IPS-18a (cell line): ENCODE data around the gene TASL.
"Not testable (repeated sequence)": the region's sequence is repeated elsewhere in the genome, so short reads cannot be mapped to it uniquely, and the experiment has no call there.

Experiments
- H3K27ac ChIP-seq: one replicate; pipeline ENCODE4 v1.5.1; 2013; ENCODE audit warnings: low read length
- H3K27me3 ChIP-seq: one replicate; pipeline ENCODE4 v1.6.1; 2013; ENCODE audit warnings: mild to moderate bottlenecking, low read length; ENCODE audit not compliant: control insufficient read depth, insufficient read depth
- H3K36me3 ChIP-seq: one replicate; pipeline ENCODE4 v1.6.1; 2013; ENCODE audit warnings: low read depth, low read length; ENCODE audit not compliant: control insufficient read depth
- H3K4me1 ChIP-seq: one replicate; pipeline ENCODE4 v1.6.1; 2013; ENCODE audit warnings: low read depth, low read length; ENCODE audit not compliant: control insufficient read depth
- H3K4me3 ChIP-seq: one replicate; pipeline ENCODE4 v1.5.1; 2013; ENCODE audit warnings: low read length
- H3K9ac ChIP-seq: one replicate; pipeline ENCODE4 v1.6.1; 2013; ENCODE audit warnings: mild to moderate bottlenecking, low read length, moderate library complexity
- H3K9me3 ChIP-seq: one replicate; pipeline ENCODE4 v1.6.1; 2013; ENCODE audit warnings: low read depth, low read length; ENCODE audit not compliant: control insufficient read depth

The TASL gene

DNA sequence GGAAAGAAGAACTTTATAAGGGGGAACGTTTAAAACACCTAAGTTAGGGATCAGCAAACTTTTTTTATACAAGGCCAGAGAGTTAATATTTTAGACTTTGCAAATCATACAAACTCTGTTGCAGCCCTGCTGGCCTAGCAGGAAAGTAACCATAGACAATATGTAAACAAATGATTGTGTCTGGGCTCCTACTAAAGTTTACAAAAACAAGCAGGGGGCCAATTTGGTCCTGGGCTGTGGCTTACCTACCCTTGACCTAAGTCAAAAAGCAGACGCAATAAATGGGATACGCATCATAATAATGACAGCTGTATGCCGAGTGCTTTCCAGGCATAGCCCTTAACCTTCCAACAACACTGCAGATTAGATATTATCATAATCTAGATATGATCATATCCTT, 4.9 kb downstream of the TASL start:
- H3K36me3 ChIP-seq: no peaks in the 10 kb centered on the region
- H3K27ac ChIP-seq: no peak overlapping the region

DNA sequence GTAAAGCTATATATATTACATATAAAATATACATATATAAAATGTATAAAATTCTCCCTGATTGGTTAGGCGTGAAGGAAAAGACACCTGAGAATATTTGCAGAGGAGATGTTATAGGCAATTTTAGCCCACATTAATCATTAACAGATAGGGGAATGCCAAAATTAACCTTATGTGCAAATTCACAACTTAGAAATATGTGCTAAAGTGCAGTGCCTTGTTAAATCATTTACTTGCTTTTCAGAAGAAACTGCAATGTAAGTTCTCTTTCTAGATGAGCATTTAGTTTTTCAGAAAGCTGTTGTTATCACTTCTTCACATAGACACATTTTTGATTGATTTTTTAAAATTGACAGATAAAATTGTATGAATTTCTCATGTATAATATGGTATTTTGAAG, 5.6 kb downstream of the TASL start:
- no peak overlapping the region for H3K27ac ChIP-seq
- H3K9ac ChIP-seq: no peak overlapping the region
- no peaks in the 10 kb centered on the region for H3K4me1 ChIP-seq
- peaks cover 11% of the 10 kb centered on the region for H3K9me3 ChIP-seq
- no peaks in the 10 kb centered on the region for H3K36me3 ChIP-seq
- H3K27me3 ChIP-seq: no peaks in the 10 kb centered on the region
- H3K4me3 ChIP-seq: no peak overlapping the region

More for the DNA sequence above, 4.9 kb downstream of the TASL start:
- no peak overlapping the region for H3K9ac ChIP-seq
- no peak overlapping the region for H3K4me3 ChIP-seq
- H3K27me3 ChIP-seq: no peaks in the 10 kb centered on the region
- H3K4me1 ChIP-seq: no peaks in the 10 kb centered on the region
- H3K9me3 ChIP-seq: peaks cover 14% of the 10 kb centered on the region

DNA sequence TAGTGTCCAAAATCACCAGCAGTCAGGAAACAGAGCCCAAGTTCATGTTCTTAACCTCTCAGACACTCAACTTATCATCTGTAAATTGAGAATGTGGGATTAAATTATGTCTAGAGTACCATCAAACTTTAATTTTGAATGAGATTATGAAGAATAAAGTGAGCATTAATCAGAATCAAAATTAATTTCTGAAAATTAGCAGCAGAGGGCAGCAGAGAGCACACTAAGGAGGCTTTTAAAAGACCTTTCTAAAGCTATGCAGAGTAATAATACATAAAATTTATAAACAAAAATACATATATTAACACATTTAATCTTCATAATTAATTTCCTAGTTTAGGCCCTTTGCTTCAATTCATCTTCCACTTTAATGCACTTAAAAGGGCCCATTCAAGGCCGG, 7.1 kb downstream of the TASL start:
- H3K4me3 ChIP-seq: no peak overlapping the region
- H3K36me3 ChIP-seq: no peaks in the 10 kb centered on the region
- no peaks in the 10 kb centered on the region for H3K27me3 ChIP-seq
- H3K9ac ChIP-seq: no peak overlapping the region
- no peaks in the 10 kb centered on the region for H3K4me1 ChIP-seq
- no peak overlapping the region for H3K27ac ChIP-seq
- H3K9me3 ChIP-seq: peaks cover 5% of the 10 kb centered on the region

DNA sequence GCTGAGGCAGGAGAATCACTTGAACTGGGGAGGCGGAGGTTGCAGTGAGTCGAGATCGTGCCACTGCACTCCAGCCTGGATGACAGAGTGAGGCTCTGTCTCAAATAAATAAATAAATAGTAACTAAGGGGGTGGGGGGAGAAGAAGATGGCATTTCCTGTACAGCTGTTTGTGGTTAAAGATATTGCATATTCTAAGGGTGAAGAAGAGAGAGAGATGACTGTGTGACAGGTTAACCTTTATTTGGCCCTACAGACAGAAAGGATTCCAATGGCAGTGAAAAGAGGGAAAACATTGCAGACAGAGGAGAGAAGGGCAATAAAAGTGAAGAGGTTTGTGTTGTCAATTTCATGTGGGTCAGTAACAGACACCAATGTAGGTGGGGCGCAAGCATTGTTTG, 9.4 kb downstream of the TASL start:
- no peak overlapping the region for H3K9ac ChIP-seq
- H3K36me3 ChIP-seq: no peaks in the 10 kb centered on the region
- H3K27me3 ChIP-seq: no peaks in the 10 kb centered on the region
- no peaks in the 10 kb centered on the region for H3K4me1 ChIP-seq
- peaks cover 5% of the 10 kb centered on the region for H3K9me3 ChIP-seq
- H3K4me3 ChIP-seq: no peak overlapping the region
- H3K27ac ChIP-seq: no peak overlapping the region

DNA sequence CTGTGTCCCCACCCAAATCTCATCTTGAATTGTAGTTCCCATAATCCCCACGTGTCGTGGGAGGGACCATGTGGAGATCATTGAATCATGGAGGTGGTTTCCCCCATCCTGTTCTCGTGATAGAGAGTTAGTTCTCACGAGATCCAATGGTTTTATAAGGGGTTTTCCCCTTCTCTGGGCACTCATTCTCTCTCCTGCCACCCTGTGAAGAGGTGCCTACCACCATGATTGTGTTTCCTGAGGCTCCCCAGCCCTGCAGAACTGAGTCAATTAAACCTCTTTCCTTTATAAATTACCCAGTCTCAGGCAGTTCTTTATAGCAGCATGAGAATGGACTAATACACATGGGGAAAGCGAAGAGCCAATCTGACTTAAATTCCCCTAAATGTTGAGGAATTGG, 14.5 kb downstream of the TASL start:
- not testable (repeated sequence) for H3K36me3 ChIP-seq, H3K4me1 ChIP-seq, H3K4me3 ChIP-seq, H3K27me3 ChIP-seq, H3K27ac ChIP-seq, H3K9me3 ChIP-seq, H3K9ac ChIP-seq

DNA sequence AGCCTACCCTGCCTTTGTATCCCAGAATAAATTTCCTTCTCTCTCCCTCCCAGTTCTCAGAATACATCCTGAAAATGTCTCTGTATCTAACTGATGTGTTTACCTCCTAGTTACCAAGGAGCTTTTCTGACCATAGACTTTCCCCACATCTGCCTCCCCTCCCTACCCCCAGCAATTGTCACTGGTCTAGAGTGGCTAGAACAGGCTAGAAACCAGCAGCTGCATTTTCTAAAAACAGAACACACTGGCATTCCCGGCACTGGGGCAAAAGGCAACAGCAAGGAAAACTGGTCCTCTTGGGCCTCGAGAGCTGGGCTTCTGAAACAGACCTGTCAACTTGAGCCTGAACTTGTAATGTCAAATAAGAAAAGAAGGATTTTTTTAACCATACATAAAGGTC, 16.4 kb downstream of the TASL start:
- Histone ChIP-seq H3K36me3 (no peaks in the 10 kb centered on the region), H3K27me3 (no peaks in the 10 kb centered on the region), H3K4me3 (no peak overlapping the region), H3K9ac (no peak overlapping the region), H3K4me1 (no peaks in the 10 kb centered on the region), H3K9me3 (peaks cover 6% of the 10 kb centered on the region), H3K27ac (no peak overlapping the region)

DNA sequence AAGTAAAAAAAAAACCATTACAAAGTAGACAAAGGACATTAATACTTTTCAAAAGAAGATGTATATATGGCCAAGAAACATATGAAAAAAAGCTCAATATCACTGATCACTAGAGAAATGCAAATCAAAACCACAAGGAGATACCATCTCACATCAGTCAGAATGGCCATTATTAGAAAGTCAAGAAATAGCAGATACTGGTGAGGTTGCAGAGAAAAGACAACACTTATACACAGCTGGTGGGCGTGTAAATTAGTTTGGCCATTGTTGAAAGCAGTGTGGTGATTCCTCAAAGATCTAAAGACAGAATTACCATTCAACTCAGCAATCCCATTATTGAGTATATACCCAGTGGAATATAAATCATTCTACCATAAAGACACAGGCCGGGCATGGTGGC, 39.3 kb downstream of the TASL start:
- H3K4me1 ChIP-seq: no peaks in the 10 kb centered on the region
- H3K4me3 ChIP-seq: no peak overlapping the region
- no peak overlapping the region for H3K27ac ChIP-seq
- no peaks in the 10 kb centered on the region for H3K36me3 ChIP-seq
- H3K9me3 ChIP-seq: peaks cover 23% of the 10 kb centered on the region
- H3K9ac ChIP-seq: no peak overlapping the region
- H3K27me3 ChIP-seq: no peaks in the 10 kb centered on the region

DNA sequence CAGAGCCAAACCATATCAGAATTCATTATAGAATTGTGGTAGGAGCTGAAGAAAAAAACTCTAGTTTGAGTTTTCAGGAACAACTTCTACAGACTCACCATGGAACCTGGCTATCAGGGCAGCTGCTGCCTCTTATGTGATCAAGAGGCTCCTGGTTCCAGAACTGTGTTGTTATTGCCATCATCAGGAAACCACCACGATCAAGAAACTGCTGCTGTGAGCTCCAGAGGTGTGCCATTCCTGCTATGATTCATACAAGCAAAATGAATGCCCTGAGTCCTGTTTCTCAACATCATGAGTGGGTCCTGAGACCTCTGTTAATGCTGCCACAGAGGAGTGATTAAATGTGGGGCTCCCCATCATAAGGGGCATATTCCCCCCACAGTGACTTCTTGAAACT, 43.7 kb downstream of the TASL start:
- H3K4me3 ChIP-seq: no peak overlapping the region
- no peaks in the 10 kb centered on the region for H3K36me3 ChIP-seq
- no peak overlapping the region for H3K27ac ChIP-seq
- no peak overlapping the region for H3K9ac ChIP-seq
- peaks cover 29% of the 10 kb centered on the region for H3K9me3 ChIP-seq
- H3K4me1 ChIP-seq: no peaks in the 10 kb centered on the region
- no peaks in the 10 kb centered on the region for H3K27me3 ChIP-seq

DNA sequence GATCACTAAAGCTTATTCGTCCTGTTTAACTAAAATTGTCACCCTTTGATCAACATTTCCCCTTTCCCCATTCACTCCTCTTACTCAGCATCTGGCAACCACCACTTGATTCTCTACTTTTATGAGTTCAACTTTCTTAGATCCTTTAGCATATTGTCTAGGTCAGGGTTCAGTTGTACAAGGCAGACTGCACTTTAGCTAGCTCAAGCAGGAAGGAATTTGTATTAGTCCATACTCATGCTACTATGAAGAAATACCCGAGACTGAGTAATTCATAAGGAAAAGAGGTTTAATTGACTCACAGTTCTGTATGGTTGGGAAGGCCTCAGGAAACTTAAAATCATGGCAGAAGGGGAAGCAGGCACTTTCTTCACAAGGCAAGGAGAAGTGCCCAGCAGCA, 44.3 kb downstream of the TASL start:
- Histone ChIP-seq H3K4me3 (no peak overlapping the region), H3K27ac (no peak overlapping the region), H3K9ac (no peak overlapping the region), H3K36me3 (no peaks in the 10 kb centered on the region), H3K9me3 (peaks cover 34% of the 10 kb centered on the region), H3K27me3 (no peaks in the 10 kb centered on the region), H3K4me1 (no peaks in the 10 kb centered on the region)

DNA sequence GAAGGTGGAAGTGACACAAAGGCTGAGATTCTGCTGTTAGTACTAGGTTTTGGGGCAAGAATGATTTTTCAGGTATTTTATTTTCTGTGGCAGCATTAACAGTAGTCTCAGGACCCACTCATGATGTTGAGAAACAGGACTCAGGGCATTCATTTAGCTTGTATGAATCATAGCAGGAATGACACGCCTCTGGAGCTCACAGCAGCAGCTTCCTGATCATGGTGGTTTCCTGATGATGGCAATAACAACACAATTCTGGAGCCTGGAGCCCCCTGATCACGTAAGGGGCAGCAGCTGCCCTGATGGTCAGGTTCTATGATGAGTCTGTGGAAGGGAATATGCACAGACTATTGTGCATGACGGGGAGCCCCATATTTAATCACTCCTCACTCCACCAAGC, 47.0 kb downstream of the TASL start:
- Histone ChIP-seq H3K4me1 (no peaks in the 10 kb centered on the region), H3K9ac (no peak overlapping the region), H3K27ac (no peak overlapping the region), H3K27me3 (no peaks in the 10 kb centered on the region), H3K36me3 (no peaks in the 10 kb centered on the region), H3K9me3 (peaks cover 31% of the 10 kb centered on the region), H3K4me3 (no peak overlapping the region)

DNA sequence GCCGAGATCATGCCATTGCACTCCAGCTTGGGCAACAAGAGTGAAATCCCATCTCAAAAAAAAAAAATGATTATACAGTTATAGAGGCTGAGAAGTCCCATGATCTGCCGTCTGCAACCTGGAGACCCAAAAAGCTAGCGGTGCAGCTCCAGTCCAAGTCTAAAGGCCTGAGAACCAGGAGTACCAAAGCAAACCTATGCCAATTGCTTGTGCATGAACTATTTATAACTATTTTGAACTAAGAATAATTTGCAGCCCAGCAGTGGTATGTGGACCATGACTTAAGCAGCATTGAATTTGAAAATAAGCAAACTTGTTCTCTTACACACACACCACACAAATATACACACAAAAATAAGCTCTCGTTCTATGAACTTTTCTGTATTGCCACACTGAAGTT, 51.8 kb downstream of the TASL start:
- no peaks in the 10 kb centered on the region for H3K36me3 ChIP-seq
- no peaks in the 10 kb centered on the region for H3K4me1 ChIP-seq
- no peak overlapping the region for H3K4me3 ChIP-seq
- H3K27ac ChIP-seq: no peak overlapping the region
- H3K9me3 ChIP-seq: peaks cover 31% of the 10 kb centered on the region
- H3K9ac ChIP-seq: no peak overlapping the region
- no peaks in the 10 kb centered on the region for H3K27me3 ChIP-seq

DNA sequence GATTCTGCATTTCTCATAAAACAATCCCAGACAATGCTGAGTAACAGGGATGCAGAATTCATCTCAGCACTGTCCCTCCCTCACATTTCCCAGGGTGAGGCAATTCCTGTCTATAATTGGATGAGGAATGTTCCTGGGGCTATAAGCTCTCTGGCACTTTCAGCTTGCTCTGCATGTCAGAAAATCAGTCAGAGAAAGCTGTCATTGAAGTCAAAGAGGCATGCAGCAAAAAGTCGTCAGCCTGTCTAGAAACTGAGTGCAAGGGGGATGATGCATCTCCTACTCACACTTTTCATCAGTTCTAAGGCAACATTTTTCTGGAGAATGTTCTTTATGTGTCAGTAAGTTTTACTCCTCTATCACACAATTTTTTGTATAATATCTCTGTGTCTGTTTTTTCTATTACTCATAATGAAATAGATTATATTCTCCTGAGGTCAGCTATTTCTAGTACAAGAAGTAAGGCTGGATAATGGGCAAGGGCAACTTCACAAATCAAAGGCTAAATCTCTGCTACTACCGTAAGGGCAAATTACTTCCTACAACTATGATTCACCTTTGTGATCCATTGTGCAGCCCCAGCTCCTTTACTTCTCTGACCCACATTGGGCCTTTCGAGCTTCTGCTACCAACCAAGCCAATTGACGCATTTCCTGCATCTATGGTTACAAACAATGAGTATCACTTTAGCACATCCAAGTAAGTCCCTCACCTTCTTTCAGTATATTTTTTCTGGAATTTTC, 56.0 kb downstream of the TASL start:
- H3K36me3 ChIP-seq: no peaks in the 10 kb centered on the region
- H3K4me1 ChIP-seq: no peaks in the 10 kb centered on the region
- H3K9ac ChIP-seq: no peak overlapping the region
- H3K27ac ChIP-seq: no peak overlapping the region
- H3K27me3 ChIP-seq: no peaks in the 10 kb centered on the region
- no peak overlapping the region for H3K4me3 ChIP-seq
- H3K9me3 ChIP-seq: peaks cover 11% of the 10 kb centered on the region
